Brain microvascular endothelial cell (primary cell): ENCODE results near the gene NGRN.
A peak's percentile ranks its signal among the peaks of the same experiment; 100 is the strongest.
"Not testable (repeated sequence)": the region's sequence is repeated elsewhere in the genome, so short reads cannot be mapped to it uniquely, and the experiment has no call there.

Experiments
- DNase-seq: peaks from one replicate; pipeline ENCODE4 v3.0.0-alpha.2; 2020
- H3K27ac ChIP-seq: fragments of 250-450 bp; sonication (Bioruptor Pico); 2 replicates; pipeline ENCODE4 v1.5.1; 2020; ENCODE audit warnings: mild to moderate bottlenecking, moderate library complexity
- H3K27me3 ChIP-seq: fragments of 250-450 bp; sonication (Bioruptor Pico); replicated peaks from 2 replicates; pipeline ENCODE4 v1.5.1; 2020; ENCODE audit warnings: mild to moderate bottlenecking
- H3K36me3 ChIP-seq: fragments of 250-450 bp; sonication (Bioruptor Pico); replicated peaks from 2 replicates; pipeline ENCODE4 v1.5.1; 2020; ENCODE audit warnings: mild to moderate bottlenecking
- H3K4me3 ChIP-seq: 2 replicates; pipeline ENCODE4 v1.5.1; 2011; ENCODE audit warnings: low read depth, mild to moderate bottlenecking, control low read depth, low read length, moderate library complexity
- CTCF ChIP-seq: IDR thresholded peaks from 2 replicates; pipeline ENCODE4 v1.5.1; 2011; ENCODE audit warnings: low read depth, mild to moderate bottlenecking, moderate library complexity, low read length, control low read depth, inconsistent platforms; ENCODE audit errors: missing control alignments
- in situ Hi-C: cut with HindIII; loops from 2 replicates; pipeline ENCODE4 v1.10.0; 2017; ENCODE audit warnings: low sequenced_read_pairs, low pct_ligation_motif_present

The NGRN gene

DNA sequence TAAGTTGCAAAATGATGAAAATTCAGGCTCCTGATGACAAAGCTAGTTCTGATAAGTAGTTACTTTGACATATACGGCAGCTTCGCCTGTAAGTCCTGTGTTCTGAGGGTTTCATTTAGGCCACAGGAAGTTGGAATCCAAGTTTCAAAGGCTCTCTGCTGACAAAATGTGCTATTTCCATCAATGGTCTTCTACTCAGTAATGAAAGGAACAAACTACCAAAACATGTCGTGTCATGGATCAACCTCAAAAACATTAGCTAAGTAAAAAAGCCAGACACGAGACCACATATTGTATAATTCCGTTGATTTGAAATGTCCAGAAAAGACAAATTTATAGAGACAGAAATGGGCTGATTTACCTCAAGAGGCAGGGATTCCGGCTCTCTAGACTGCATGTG, 22.5 kb downstream of the NGRN start:
- in situ Hi-C loops, result no loop called here
- H3K36me3 ChIP-seq, result no peaks in the 10 kb centered on the region
- no peak for DNase-seq
- no peak overlapping the region for H3K27ac ChIP-seq
- no peak overlapping the region for H3K4me3 ChIP-seq
- H3K27me3 ChIP-seq, result no peaks in the 10 kb centered on the region
- TF ChIP-seq CTCF, result no peak

GRCh38 chr15:90291679-90292356, 26.3 kb downstream of the NGRN start:
- no peak for TF ChIP-seq CTCF
- in situ Hi-C loops, result no loop called here
- H3K4me3 ChIP-seq, result no peak overlapping the region
- DNase-seq, result no peak
- no peak overlapping the region for H3K27ac ChIP-seq
- H3K36me3 ChIP-seq, result no peaks in the 10 kb centered on the region
- H3K27me3 ChIP-seq, result no peaks in the 10 kb centered on the region

GRCh38 chr15:90293040-90293810, 27.8 kb downstream of the NGRN start:
- in situ Hi-C loops, H3K4me3 ChIP-seq, H3K36me3 ChIP-seq, H3K27ac ChIP-seq, H3K27me3 ChIP-seq: not testable (repeated sequence)
- peak; percentile 86 for TF ChIP-seq CTCF
- DNase-seq, result peak; percentile 36

DNA sequence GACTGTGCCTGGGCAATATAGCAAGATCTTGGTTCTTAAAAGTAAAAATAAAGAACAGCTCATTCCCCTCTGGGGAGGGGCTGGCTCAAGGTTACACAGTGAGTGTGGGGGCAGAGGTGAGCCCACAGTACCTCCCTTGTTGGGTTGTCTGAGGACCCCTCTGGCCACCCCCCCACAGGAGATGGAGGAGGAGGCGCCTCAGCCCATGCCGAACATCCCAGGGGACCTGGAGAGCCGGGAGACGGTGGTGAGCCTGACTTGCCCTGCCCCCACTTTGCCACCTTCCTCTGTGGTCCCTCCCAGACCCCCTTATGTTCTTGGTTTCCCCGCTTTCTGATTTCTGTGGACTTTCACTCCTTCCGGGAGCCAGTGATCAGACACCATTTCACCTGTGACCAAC, 28.7 kb downstream of the NGRN start:
- DNase-seq, result no peak
- in situ Hi-C loops, result no loop called here
- no peak for TF ChIP-seq CTCF
- H3K4me3 ChIP-seq, result no peak overlapping the region
- no peak overlapping the region for H3K27ac ChIP-seq
- H3K27me3 ChIP-seq, result no peaks in the 10 kb centered on the region
- H3K36me3 ChIP-seq, result no peaks in the 10 kb centered on the region

- TF ChIP-seq CTCF, result peak; percentile 35
- Histone ChIP-seq H3K27ac (no peak overlapping the region), H3K36me3 (no peaks in the 10 kb centered on the region), H3K4me3 (no peak overlapping the region), H3K27me3 (no peaks in the 10 kb centered on the region)
- in situ Hi-C loops, result no loop called here
- DNase-seq, result no peak
These were observed 29.3 kb downstream of the NGRN start for GRCh38 chr15:90294601-90295269.
